ENCODE results near the gene LRIF1.

GRCh38 chr1:110982320-110982719 lies 18.6 kb upstream of the LRIF1 start:
- TF ChIP-seq POLR2A (IDR thresholded peaks at IDR 0.05) = no peak
- TF ChIP-seq, protein P1, sequence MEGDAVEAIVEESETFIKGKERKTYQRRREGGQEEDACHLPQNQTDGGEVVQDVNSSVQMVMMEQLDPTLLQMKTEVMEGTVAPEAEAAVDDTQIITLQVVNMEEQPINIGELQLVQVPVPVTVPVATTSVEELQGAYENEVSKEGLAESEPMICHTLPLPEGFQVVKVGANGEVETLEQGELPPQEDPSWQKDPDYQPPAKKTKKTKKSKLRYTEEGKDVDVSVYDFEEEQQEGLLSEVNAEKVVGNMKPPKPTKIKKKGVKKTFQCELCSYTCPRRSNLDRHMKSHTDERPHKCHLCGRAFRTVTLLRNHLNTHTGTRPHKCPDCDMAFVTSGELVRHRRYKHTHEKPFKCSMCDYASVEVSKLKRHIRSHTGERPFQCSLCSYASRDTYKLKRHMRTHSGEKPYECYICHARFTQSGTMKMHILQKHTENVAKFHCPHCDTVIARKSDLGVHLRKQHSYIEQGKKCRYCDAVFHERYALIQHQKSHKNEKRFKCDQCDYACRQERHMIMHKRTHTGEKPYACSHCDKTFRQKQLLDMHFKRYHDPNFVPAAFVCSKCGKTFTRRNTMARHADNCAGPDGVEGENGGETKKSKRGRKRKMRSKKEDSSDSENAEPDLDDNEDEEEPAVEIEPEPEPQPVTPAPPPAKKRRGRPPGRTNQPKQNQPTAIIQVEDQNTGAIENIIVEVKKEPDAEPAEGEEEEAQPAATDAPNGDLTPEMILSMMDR (IDR thresholded peaks at IDR 0.05) = no peak

All from Peyer's patch (tissue), 4 donors.